GM12878 (cell line): ENCODE results near the gene RNF103. TPM values are rescaled to one million over a fixed set of nuclear protein-coding genes. Genes with fewer than 3 reads are reported as not detected.

Experiments used
- CEBPB ChIP-seq, 2 experiments: fragments of 150-350 bp in 1 of 2; IDR thresholded peaks; 2 replicates each; pipeline ENCODE4 v1.6.1; 2012 to 2014; ENCODE audit warnings: low read depth in 2 of 2, low read length in 2 of 2, borderline replicate concordance in 1 of 2, inconsistent platforms in 1 of 2
- EZH2 ChIP-seq: IDR thresholded peaks from 2 replicates; pipeline ENCODE4 v1.6.1; 2012; ENCODE audit warnings: low read depth, mild to moderate bottlenecking, control low read depth, inconsistent platforms, low read length, borderline replicate concordance; ENCODE audit not compliant: control insufficient read depth
- KDM1A ChIP-seq: fragments of 200-600 bp; sonication (generic); IDR thresholded peaks from 2 replicates; pipeline ENCODE4 v1.6.1; 2016; ENCODE audit warnings: borderline replicate concordance
- KLF5 ChIP-seq: fragments of 450-650 bp; IDR thresholded peaks from 2 replicates; pipeline ENCODE4 v1.6.1; 2014; ENCODE audit warnings: mild to moderate bottlenecking; ENCODE audit not compliant: partially characterized antibody
- MTA3 ChIP-seq: IDR thresholded peaks from 2 replicates; pipeline ENCODE4 v1.6.1; 2012; ENCODE audit warnings: low read length, inconsistent platforms, borderline replicate concordance
- MYB ChIP-seq: fragments of 150-350 bp; IDR thresholded peaks from 2 replicates; pipeline ENCODE4 v1.6.1; 2014; ENCODE audit warnings: mild to moderate bottlenecking, low read depth, low read length, borderline replicate concordance
- NFYB ChIP-seq: IDR thresholded peaks from 2 replicates; pipeline ENCODE4 v1.6.1; 2011; ENCODE audit warnings: low read depth, mild to moderate bottlenecking, low read length, improper control_type of control experiment, moderate library complexity; ENCODE audit not compliant: insufficient read depth
- PML ChIP-seq: IDR thresholded peaks from 2 replicates; pipeline ENCODE4 v1.6.1; 2012; ENCODE audit warnings: low read length, inconsistent platforms
- RBBP5 ChIP-seq: fragments of 200-600 bp; sonication (generic); conservative IDR thresholded peaks from 2 replicates; pipeline ENCODE4 v1.6.1; 2016
- SMAD5 ChIP-seq: IDR thresholded peaks from 2 replicates; pipeline ENCODE4 v1.6.1; 2016; ENCODE audit warnings: antibody characterized with exemption, low read depth
- STAT1 ChIP-seq: fragments of 450-650 bp; conservative IDR thresholded peaks from 2 replicates; pipeline ENCODE4 v1.6.1; 2014; ENCODE audit warnings: antibody characterized with exemption, mild to moderate bottlenecking
- TBL1XR1 ChIP-seq: IDR thresholded peaks from 2 replicates; pipeline ENCODE4 v1.6.1; 2012; ENCODE audit warnings: low read depth, low read length, improper control_type of control experiment
- TCF3 ChIP-seq: IDR thresholded peaks from 2 replicates; pipeline ENCODE4 v1.6.1; 2012; ENCODE audit warnings: low read depth, mild to moderate bottlenecking, low read length, borderline replicate concordance; ENCODE audit not compliant: insufficient read depth
- WRNIP1 ChIP-seq: IDR thresholded peaks from 2 replicates; pipeline ENCODE4 v1.6.1; 2011; ENCODE audit warnings: low read depth, low read length, improper control_type of control experiment, borderline replicate concordance
- ZNF24 ChIP-seq: fragments of 450-650 bp; IDR thresholded peaks from 2 replicates; pipeline ENCODE4 v1.6.1; 2017; ENCODE audit warnings: antibody characterized with exemption, mild to moderate bottlenecking
- ZNF274 ChIP-seq: IDR thresholded peaks from one replicate; pipeline ENCODE4 v1.8.0; 2011; ENCODE audit not compliant: insufficient read length, insufficient read depth
- ZNF384 ChIP-seq: IDR thresholded peaks from 2 replicates; pipeline ENCODE4 v1.6.1; 2012; ENCODE audit warnings: low read depth, mild to moderate bottlenecking, low read length, improper control_type of control experiment, borderline replicate concordance
- polyA plus RNA-seq, 11 experiments: library from polyadenylated mRNA; depleted of rRNA in 4 of 11; unstranded in 6 of 11; stranded (reverse) in 5 of 11; fragments of >200 nt; fragmentation: Nextera tagmentation in 4 of 11; fragmentation: Illumina TruSeq in 1 of 11; extraction: Ambion mirVana in 4 of 11; extraction: Trizol in 1 of 11; gene quantifications; 1 replicate in 1 of 11; 2 replicates in 10 of 11; pipeline versions ENCODE4 v1.2.1 to v1.2.3, GENCODE V29; 2011 to 2016; ENCODE audit warnings: inconsistent platforms in 2 of 11, missing spikeins in 2 of 11, low read depth in 1 of 11
- total RNA-seq, 4 experiments: library from RNA; depleted of rRNA in 3 of 4; stranded (reverse); fragments of >200 nt in 3 of 4; fragmentation: Illumina TruSeq in 1 of 4; extraction: Trizol in 1 of 4; gene quantifications; 2 replicates each; pipeline versions ENCODE4 v1.2.1 to v1.2.3, GENCODE V29; 2013 to 2021
- TF ChIP-seq, protein P1 (sequence below): fragments of 450-650 bp; formaldehyde crosslinking; IDR thresholded peaks from 2 replicates; pipeline ENCODE4 v1.5.0; 2022; ENCODE audit warnings: mild to moderate bottlenecking, missing genetic modification characterization
- TF ChIP-seq, protein P2 (sequence below): fragments of 450-650 bp; IDR thresholded peaks from 2 replicates; pipeline ENCODE4 v1.6.1; 2017; ENCODE audit warnings: borderline replicate concordance
- TF ChIP-seq, protein P3 (sequence below): fragments of 450-650 bp; IDR thresholded peaks from 2 replicates; pipeline ENCODE4 v1.6.1; 2018; ENCODE audit warnings: borderline replicate concordance, mild to moderate bottlenecking; ENCODE audit not compliant: partially characterized antibody
- TF ChIP-seq, protein P4 (sequence below): fragments of 450-650 bp; IDR thresholded peaks from 2 replicates; pipeline ENCODE4 v1.6.1; 2017; ENCODE audit warnings: mild to moderate bottlenecking

Gene RNF103
- total and polyA plus RNA-seq, 10 of the 15 experiments (the other 5 are each of a cell fraction or from before 2014, with no cell fraction given): 2.4 to 11.0 (median 8.0) TPM

DNA sequence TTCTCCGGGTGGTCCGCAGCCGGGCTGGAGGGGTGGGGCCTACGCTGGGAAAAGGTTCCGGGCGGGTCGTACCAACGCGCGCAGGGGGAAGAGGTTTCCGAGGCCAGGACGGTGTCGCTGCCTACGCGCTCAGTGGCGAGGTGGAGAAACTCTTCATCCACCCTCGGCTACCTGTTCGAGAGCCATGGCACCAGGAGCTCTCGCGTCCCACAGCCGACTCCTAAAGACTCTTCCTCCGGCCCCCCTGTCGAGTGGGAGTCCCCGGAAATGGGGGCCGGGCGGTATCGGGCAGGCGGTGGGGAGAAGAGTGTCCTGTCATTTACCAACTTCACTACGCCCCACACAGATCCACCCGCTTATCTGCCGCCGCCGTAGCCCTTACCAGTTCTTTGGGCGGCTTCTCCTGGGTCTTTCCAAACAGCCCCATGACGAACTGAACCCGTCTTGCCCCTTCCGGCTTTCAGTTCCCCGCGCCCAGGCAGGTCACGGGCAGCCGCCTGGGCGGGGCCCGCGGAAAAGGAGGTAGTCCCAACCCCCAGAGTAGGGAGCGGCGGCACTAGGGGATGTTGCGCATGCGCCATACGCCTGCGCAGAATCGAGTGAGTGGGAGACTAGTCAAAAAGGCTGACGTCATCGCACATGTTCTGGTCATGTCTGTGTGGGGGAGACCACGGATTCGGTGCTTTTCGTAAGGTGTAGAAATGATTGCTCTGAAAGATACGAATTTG lies 60.6 kb downstream of the RNF103 start, which contains the start of gene CHMP3 (continued):
- TF ChIP-seq, protein P1, sequence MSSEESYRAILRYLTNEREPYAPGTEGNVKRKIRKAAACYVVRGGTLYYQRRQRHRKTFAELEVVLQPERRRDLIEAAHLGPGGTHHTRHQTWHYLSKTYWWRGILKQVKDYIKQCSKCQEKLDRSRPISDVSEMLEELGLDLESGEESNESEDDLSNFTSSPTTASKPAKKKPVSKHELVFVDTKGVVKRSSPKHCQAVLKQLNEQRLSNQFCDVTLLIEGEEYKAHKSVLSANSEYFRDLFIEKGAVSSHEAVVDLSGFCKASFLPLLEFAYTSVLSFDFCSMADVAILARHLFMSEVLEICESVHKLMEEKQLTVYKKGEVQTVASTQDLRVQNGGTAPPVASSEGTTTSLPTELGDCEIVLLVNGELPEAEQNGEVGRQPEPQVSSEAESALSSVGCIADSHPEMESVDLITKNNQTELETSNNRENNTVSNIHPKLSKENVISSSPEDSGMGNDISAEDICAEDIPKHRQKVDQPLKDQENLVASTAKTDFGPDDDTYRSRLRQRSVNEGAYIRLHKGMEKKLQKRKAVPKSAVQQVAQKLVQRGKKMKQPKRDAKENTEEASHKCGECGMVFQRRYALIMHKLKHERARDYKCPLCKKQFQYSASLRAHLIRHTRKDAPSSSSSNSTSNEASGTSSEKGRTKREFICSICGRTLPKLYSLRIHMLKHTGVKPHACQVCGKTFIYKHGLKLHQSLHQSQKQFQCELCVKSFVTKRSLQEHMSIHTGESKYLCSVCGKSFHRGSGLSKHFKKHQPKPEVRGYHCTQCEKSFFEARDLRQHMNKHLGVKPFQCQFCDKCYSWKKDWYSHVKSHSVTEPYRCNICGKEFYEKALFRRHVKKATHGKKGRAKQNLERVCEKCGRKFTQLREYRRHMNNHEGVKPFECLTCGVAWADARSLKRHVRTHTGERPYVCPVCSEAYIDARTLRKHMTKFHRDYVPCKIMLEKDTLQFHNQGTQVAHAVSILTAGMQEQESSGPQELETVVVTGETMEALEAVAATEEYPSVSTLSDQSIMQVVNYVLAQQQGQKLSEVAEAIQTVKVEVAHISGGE (CRISPR knock-in tag): peak; percentile 50
- no peak for TF ChIP-seq STAT1
- TF ChIP-seq ZNF384: no peak
- no peak for TF ChIP-seq MYB
- TF ChIP-seq, protein P2, sequence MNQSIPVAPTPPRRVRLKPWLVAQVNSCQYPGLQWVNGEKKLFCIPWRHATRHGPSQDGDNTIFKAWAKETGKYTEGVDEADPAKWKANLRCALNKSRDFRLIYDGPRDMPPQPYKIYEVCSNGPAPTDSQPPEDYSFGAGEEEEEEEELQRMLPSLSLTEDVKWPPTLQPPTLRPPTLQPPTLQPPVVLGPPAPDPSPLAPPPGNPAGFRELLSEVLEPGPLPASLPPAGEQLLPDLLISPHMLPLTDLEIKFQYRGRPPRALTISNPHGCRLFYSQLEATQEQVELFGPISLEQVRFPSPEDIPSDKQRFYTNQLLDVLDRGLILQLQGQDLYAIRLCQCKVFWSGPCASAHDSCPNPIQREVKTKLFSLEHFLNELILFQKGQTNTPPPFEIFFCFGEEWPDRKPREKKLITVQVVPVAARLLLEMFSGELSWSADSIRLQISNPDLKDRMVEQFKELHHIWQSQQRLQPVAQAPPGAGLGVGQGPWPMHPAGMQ: no peak
- no peak for TF ChIP-seq KDM1A
- peak; percentile 98 for TF ChIP-seq KLF5
- no peak for TF ChIP-seq EZH2
- TF ChIP-seq MTA3: no peak
- TF ChIP-seq CEBPB (IDR thresholded peaks at IDR 0.05; ENCODE audit: borderline replicate concordance in 1 of 2, low read depth in 2 of 2, low read length in 2 of 2): no peak
- TF ChIP-seq, protein P3, sequence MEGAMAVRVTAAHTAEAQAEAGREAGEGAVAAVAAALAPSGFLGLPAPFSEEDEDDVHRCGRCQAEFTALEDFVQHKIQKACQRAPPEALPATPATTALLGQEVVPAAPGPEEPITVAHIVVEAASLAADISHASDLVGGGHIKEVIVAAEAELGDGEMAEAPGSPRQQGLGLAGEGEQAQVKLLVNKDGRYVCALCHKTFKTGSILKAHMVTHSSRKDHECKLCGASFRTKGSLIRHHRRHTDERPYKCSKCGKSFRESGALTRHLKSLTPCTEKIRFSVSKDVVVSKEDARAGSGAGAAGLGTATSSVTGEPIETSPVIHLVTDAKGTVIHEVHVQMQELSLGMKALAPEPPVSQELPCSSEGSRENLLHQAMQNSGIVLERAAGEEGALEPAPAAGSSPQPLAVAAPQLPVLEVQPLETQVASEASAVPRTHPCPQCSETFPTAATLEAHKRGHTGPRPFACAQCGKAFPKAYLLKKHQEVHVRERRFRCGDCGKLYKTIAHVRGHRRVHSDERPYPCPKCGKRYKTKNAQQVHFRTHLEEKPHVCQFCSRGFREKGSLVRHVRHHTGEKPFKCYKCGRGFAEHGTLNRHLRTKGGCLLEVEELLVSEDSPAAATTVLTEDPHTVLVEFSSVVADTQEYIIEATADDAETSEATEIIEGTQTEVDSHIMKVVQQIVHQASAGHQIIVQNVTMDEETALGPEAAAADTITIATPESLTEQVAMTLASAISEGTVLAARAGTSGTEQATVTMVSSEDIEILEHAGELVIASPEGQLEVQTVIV: peak; percentile 85
- no peak for TF ChIP-seq ZNF24
- TF ChIP-seq SMAD5: peak; percentile 89
- TF ChIP-seq RBBP5: no peak
- no peak for TF ChIP-seq ZNF274
- no peak for TF ChIP-seq NFYB
- 0 out of 2 replicates have a peak, but pooled peaks have one; percentile 63 for TF ChIP-seq WRNIP1
- TF ChIP-seq TBL1XR1: no peak
- peak; percentile 30; the same call in 1 of the 2 replicates for TF ChIP-seq TCF3
- TF ChIP-seq, protein P4, sequence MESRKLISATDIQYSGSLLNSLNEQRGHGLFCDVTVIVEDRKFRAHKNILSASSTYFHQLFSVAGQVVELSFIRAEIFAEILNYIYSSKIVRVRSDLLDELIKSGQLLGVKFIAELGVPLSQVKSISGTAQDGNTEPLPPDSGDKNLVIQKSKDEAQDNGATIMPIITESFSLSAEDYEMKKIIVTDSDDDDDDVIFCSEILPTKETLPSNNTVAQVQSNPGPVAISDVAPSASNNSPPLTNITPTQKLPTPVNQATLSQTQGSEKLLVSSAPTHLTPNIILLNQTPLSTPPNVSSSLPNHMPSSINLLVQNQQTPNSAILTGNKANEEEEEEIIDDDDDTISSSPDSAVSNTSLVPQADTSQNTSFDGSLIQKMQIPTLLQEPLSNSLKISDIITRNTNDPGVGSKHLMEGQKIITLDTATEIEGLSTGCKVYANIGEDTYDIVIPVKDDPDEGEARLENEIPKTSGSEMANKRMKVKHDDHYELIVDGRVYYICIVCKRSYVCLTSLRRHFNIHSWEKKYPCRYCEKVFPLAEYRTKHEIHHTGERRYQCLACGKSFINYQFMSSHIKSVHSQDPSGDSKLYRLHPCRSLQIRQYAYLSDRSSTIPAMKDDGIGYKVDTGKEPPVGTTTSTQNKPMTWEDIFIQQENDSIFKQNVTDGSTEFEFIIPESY: no peak
- TF ChIP-seq PML: peak; percentile 96
